HG03039 (cell line): ENCODE data around the gene PRAMEF13.
"Not testable (repeated sequence)": the region's sequence is repeated elsewhere in the genome, so short reads cannot be mapped to it uniquely, and the experiment has no call there.

ENCODE experiments used
- ATAC-seq: cut with Tn5 transposase; IDR thresholded peaks from one replicate; pipeline ENCODE4 v1.9.1; 2021; ENCODE audit warnings: mild to moderate bottlenecking, moderate library complexity; ENCODE audit not compliant: unreplicated experiment

PRAMEF13 gene, protein sequence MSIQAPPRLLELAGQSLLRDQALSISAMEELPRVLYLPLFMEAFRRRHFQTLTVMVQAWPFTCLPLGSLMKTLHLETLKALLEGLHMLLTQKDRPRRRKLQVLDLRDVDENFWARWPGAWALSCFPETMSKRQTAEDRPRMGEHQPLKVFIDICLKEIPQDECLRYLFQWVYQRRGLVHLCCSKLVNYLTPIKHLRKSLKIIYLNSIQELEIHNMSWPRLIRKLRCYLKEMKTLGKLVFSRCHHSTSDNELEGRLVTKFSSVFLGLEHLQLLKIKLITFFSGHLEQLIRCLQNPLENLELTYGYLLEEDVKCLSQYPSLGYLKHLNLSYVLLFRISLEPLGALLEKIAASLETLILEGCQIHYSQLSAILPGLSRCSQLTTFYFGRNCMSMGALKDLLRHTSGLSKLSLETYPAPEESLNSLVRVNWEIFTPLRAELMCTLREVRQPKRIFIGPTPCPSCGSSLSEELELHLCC

GRCh38 chr1:13201309-13201708 lies at the start of gene PRAMEF13:
Gene PRAMEF13 (minus strand): TSS chr1:13201409. CDS start chr1:13199589, 1,820 bp downstream.
- not testable (repeated sequence) for ATAC-seq

DNA sequence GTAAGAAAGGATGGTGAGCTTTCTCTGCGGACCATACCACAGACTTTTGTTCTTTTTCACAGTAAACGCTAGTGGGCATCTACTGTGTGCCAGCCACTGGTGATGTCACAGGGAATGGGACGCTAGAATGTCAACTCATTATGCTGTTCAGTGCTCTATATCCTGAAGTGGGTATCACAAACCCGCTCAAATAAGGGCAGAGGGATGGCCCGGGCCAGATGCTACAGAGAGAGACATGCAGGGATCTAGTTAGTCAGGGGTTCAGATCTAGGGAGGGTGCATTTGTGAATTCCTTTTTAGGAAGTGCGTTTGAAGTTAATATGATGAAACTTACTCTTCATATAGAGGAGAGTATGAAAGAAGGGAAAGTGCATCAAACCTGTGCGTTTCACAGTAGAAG lies 45.9 kb upstream of the PRAMEF13 start:
- ATAC-seq = not testable (repeated sequence)

- ATAC-seq = not testable (repeated sequence)
Measured at GRCh38 chr1:13246554-13246871, 45.3 kb upstream of the PRAMEF13 start.

- not testable (repeated sequence) for ATAC-seq
Measured at GRCh38 chr1:13245841-13246553, 44.8 kb upstream of the PRAMEF13 start.

DNA sequence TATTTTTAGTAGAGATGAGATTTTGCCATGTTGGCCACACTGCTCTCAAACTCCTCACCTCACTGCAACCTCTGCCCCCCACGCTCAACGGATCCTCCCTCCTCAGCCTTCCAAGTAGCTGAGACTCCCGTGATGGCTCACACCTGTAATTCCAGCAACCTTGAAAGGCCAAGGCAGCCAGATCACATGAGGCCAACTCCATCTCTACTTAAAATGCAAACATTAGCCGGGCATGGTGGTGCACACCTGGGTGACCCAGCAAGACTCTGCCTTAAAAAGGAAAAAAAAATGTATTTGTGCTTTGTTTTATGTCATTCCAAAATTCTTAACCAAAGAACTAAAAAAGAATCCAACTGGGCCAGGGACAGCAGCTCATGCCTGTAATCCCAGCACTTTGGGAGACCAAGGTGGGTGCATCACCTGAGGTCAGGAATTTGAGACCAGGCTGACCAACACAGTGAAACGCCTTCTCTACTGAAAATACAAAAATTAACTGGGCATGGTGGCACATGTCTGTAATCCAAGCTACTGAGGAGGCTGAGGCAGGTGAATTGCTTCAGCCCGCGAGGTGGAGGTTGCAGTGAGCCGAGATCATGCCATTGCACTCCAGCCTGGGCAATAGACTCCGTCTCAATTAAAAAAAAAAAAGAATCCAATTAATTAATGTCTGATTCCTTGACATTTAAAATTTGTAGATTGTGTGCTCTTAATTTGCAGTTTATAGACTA lies 42.5 kb upstream of the PRAMEF13 start:
- not testable (repeated sequence) for ATAC-seq

DNA sequence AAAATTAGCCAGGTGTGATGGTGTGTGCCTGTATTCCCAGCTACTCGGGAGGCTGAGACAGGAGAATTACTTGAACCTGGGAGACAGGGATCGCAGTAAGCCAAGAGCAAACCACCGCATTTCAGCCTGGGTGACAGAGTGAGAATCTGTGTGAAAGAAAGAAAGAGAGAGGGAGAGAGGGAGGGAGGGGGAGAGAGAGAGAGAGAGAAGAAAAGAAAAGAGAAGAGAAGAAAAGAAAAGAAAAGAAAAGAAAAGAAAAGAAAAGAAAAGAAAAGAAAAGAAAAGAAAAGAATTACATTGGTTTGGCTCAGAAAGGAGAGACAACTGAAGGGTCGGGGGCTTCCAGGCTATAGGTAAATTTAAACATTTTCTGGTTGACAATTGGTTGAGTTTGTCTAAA lies 38.4 kb upstream of the PRAMEF13 start:
- ATAC-seq = not testable (repeated sequence)

- ATAC-seq = not testable (repeated sequence)
Measured at GRCh38 chr1:13237572-13237971, 36.4 kb upstream of the PRAMEF13 start.

GRCh38 chr1:13234057-13234456 lies 32.8 kb upstream of the PRAMEF13 start:
- not testable (repeated sequence) for ATAC-seq

- ATAC-seq = not testable (repeated sequence)
Measured at GRCh38 chr1:13232056-13232455, 30.8 kb upstream of the PRAMEF13 start.

DNA sequence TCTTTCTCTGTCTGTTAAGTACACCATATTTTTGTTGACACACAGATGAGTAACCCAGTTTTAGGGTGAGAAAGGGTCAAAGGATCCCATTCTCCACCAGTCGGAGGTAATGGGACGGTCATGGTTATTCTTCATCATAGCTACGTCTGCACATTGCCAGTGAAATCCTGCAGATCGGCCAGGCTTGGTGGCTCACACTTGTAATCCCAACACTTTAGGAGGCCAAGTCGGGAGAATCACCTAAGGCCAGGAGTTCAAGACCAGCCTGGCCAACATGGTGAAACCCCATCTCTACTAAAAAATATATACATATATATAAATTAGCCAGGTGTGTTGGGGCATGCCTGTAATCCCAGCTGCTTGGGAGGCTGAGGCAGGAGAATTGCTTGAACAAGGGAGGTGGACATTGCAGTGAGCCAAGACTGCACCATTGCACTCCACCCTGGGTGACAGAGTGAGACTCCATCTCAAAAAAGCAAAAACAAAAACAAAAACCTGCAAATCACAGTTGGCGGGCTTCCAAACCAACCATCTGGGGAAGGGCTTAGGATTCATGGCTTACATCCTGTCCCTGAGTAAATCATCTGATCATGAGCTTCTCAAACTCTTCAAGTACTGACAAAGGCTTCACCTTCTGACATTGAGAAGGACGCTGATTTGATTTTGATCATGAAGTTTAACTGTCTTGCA lies 30.0 kb upstream of the PRAMEF13 start:
- not testable (repeated sequence) for ATAC-seq

DNA sequence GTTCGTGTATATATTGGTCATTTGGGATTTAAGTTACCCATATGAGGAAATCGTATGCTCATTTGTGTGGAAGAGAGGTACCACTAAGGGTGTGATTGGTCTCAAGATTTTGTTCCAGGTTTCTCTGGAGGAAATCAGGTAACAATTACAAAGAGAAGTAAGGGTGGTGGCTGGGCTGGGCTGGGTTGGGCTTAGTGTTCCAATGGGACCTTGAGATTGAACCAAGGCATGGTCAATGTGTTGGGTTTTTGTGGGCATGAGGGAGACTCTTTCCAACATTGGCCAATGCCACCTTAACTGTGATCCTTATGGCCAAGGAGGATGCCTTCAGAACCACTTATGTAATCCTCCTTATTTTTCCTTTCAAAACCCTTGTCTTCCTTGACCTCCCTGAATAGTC lies 29.4 kb upstream of the PRAMEF13 start:
- ATAC-seq = not testable (repeated sequence)

- ATAC-seq = not testable (repeated sequence)
Measured at GRCh38 chr1:13230096-13230495, 28.9 kb upstream of the PRAMEF13 start.

- ATAC-seq = no peak
Measured at GRCh38 chr1:13228343-13228781, 27.2 kb upstream of the PRAMEF13 start.

GRCh38 chr1:13227271-13228055 lies 26.3 kb upstream of the PRAMEF13 start:
- not testable (repeated sequence) for ATAC-seq

- ATAC-seq = not testable (repeated sequence)
Measured at GRCh38 chr1:13225675-13226204, 24.5 kb upstream of the PRAMEF13 start, which contains the start of gene PRAMEF18. Gene PRAMEF18 (minus strand): TSS chr1:13226154. CDS start chr1:13226106, 48 bp downstream.

- no peak for ATAC-seq
Measured at GRCh38 chr1:13224480-13225060, 23.4 kb upstream of the PRAMEF13 start.

DNA sequence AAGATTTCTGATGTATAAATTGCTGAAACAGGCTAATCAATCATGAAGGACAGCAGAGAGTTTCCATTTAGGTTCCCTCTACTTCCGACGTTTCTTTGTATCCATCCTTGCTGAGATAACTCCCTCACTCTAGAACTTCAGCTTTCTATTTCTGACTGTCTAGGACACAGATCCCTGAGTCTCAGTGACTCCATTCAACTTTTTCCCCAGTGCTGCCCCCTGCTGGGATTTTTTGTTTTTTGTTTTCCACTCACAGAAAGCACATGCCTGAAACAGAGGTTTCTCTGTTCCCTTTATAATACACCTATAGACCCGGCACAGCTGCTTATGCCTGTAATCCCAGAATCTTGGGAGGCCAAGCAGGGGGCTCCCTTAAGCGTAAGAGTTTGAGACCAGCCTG lies 21.6 kb upstream of the PRAMEF13 start:
- not testable (repeated sequence) for ATAC-seq

DNA sequence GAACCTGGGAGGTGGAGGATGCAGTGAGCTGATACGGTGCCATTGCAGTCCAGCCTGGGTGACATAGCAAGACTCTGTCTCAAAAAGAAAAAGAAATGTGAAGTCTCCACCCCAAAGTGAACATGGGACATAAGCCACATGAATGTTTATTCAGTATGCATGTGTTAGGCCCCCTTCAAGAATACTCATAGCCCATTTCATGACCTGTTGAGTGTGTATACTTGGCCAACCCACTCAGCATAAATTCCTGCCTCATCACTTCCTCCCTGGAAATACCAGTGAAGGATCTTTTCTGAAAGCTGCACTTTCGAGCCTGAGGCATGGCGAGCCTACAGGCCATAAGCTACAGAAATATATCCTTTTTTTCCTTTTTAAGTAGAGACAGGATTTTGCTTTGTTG lies 18.0 kb upstream of the PRAMEF13 start:
- ATAC-seq = not testable (repeated sequence)

DNA sequence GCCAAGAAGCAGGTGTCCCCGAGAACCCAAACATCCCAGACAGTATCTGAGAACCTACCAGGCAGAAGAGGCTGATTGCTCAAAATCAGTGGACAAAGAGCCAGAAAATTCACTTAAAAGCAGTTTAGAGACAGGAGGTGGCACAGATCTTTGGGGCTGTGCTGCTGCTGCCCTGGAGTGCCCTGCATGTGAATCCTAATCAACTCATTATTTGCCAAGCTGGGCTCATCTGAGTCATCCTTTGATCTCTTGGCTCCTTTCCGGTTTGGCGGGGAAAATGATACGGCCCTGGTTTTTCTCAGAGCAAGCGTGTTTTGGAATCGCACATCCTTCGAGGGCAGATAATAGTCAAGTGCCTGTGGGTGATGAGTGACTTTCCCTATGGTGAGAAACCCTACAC lies 15.4 kb upstream of the PRAMEF13 start:
- ATAC-seq = not testable (repeated sequence)
